GM18505 (cell line): Measurements from ENCODE around the gene KAT8.

Experiments used
- ATAC-seq: cut with Tn5 transposase; IDR thresholded peaks from one replicate; pipeline ENCODE4 v1.9.1; 2021; ENCODE audit not compliant: unreplicated experiment
- POLR2A ChIP-seq: IDR thresholded peaks from 4 replicates; pipeline ENCODE4 v1.6.1; 2011; ENCODE audit warnings: borderline replicate concordance; ENCODE audit not compliant: insufficient read depth, insufficient read length; ENCODE audit errors: extremely low read depth

Gene KAT8

DNA sequence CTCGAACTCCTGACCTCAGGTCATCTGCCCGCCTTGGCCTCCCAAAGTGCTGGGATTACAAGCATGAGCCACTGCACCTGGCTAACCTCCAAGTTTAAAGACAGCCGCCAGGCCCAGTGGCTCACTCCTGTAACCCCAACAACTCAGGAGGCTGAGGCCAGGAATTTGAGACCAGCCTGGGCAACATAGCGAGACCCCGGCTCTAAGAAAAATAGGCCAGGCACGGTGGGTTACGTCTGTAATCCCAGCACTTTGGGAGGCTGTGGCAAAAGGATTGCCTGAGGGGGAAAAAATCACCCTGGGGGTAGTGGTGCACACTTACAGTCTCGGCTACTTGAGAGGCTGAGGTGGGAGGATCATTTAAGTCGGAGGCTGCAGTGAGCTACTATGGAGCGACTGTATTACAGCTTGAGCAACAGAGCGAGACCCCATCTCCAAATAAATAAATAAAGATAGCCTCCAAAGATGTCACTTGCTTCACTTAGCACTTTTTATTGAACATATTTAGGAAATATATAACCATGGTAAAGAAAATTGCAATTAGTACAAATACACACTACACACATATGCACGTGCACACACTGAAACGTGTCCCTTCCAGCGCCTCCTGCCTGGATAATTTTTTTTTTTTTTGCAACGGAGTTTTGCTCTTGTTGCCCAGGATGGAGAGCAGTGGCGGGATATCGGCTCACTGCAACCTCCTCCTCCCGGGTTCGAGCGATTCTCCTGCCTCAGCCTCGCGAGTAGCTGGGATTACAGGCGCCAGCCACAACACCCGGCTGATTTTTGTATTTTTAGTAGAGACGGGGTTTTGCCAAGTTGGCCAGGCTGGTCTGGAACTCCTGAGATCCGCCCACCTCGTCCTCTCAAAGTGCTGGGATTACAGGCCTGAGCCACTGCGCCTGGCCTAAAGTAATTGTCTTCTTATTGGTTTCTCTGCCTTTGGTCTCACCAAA, 10.7 kb upstream of the KAT8 start:
- no peak for ATAC-seq
- no peak for TF ChIP-seq POLR2A

DNA sequence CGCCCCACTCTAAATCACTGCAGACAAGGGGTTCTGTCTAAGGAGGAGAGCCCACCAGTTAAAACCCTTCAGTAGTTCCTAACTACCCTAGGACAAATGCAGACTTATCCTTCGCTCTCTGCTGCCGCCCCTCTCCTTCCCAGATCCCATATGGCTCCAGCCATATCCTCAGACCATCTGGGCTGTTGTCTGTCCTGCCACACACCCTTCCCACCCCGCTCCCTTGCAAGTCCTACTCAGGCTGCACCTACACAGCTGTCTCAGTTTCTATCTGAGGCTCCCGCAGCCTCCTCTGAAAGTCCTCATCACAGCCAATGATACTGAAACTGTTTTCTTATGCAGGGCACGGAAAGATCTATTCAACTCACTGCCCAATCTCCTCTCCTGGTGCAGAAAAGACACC, 10.0 kb upstream of the KAT8 start:
- no peak for ATAC-seq
- TF ChIP-seq POLR2A: no peak

DNA sequence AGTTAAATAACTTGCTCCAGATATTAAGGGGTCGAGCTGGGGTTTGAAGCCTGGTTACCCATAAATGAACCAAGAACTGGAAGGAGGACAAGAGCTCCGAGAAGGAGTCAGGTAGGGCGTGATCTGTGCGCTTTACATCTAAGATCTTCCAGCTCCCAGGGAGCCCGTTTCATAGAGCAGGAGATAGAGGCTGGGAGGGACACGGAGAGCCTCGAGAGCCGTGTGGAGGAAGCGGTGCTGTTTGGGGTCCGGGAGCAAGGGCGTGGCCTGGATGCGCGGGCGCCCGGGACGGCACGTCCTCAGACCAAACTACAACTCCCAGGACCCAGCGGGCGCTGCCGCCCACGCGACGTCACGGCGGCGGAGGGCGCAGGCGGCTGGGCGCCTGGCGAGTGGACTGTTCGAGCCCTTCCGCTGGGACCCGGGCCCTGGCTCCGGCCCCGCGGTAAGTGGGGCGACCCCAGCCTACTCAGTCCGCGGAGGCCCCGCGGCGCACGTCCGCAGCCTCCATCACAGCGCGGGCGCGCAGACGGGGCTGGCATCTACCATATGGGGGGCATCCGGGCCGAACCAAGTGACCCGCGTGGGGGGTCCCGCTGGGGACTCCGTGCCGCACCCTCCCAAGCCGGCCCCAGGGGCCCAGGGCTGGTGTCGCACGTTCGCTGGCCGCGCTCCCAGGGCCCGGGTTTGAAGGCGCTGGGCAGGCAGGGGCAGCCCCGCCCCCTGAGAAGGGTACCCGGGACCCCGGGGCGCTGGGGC, 9.2 kb upstream of the KAT8 start, which contains the start of gene BCKDK:
Gene BCKDK, plus strand, starts transcription at position 352 of the 759 bp plus-strand sequence. CDS start 838 bp downstream, outside the sequence.
- TF ChIP-seq POLR2A: peak; percentile 77
- peak; percentile 85 for ATAC-seq

DNA sequence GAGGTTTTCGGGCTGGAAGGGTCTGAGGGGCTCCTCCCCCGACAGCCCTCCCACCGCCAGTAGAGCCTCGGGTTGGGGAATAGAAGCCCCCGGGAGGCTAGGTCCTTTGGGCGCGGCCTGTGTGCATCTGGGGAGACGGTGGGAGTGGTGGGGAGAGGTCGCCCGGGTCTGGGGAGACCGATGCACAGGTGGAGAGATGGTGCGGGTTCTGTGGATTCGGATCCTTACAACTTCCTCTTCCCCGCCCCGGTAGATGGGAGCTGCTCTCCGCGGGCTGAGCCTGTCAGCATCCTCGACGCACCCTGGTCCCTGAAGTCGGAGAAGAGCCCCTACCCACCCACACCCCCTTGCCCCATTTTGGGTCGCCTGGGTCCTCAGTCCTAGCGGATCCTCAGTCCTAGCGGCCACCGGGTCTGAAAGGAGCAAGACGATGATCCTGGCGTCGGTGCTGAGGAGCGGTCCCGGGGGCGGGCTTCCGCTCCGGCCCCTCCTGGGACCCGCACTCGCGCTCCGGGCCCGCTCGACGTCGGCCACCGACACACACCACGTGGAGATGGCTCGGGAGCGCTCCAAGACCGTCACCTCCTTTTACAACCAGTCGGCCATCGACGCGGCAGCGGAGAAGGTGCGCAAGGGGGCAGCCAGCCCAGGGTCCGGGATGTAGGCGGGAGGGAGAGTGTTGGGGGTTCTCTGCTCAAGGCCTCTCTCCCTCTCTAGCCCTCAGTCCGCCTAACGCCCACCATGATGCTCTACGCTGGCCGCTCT, 8.5 kb upstream of the KAT8 start:
- ATAC-seq: no peak
- no peak for TF ChIP-seq POLR2A

DNA sequence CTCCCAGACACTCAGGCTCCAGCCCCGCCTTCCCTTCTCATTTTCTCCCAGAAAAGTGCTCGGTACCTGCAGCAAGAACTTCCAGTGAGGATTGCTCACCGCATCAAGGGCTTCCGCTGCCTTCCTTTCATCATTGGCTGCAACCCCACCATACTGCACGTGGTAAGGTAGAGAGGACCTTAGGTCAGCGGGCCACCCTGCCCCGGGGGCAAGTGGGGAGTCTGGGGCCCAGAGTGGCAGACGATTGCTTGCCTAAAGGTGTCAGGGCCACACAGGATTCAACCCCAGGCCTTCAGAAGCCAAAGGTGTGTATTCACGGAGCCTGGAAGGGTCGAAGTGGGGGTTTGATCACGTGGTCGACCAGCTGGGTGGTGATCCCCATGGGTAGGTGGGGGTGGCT, 7.8 kb upstream of the KAT8 start:
- no peak for TF ChIP-seq POLR2A
- no peak for ATAC-seq

DNA sequence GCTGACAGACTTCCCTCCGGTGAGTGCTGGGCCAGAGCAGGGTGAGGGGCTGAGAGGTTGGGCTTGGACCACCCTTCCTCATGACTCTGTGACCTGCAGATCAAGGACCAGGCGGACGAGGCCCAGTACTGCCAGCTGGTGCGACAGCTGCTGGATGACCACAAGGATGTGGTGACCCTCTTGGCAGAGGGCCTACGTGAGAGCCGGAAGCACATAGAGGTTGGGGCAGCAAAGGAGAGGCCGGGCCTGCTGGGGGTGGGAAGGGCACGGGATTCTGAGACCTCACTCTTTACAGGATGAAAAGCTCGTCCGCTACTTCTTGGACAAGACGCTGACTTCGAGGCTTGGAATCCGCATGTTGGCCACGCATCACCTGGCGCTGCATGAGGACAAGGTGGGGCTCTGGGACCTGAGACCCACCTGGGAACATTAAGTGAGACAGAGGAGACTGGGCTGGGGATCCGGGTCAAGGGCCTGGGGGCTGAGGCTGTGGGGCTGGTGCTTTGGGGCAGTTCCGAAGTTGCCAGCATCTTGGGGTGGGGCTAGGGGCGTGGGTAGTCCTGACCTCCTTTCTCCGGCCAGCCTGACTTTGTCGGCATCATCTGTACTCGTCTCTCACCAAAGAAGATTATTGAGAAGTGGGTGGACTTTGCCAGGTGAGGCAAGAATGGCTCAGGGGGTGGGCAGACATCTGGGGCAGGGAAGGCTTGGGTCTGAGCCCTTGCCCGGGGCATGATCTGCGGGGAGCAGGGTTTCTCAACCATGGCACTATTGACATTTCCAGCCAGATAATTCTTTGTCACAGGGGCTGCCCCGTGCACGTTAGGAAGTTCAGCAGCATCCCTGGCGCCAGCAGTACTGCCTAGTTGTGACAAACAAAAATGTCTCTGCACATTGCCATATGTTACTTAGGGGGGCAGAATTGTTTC, 7.1 kb upstream of the KAT8 start:
- TF ChIP-seq POLR2A: no peak
- ATAC-seq: no peak

DNA sequence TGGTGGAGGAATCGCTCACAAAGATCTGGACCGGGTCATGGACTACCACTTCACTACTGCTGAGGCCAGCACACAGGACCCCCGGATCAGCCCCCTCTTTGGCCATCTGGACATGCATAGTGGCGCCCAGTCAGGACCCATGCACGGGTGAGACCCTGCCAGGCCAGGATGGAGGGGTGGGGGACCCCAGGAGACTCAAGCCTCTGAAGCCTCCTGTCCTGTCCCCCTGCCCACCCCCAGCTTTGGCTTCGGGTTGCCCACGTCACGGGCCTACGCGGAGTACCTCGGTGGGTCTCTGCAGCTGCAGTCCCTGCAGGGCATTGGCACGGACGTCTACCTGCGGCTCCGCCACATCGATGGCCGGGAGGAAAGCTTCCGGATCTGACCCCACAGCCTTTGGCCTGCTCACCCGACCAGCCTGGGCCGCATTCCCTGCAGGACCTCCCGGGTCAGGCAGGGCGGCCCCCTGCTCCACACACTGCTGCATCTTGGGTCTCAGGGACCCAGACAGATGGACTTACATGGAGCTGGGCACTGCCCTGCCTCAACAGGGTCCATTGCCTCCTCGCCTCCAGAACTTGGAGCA, 5.5 kb upstream of the KAT8 start:
- TF ChIP-seq POLR2A: no peak
- ATAC-seq: no peak

DNA sequence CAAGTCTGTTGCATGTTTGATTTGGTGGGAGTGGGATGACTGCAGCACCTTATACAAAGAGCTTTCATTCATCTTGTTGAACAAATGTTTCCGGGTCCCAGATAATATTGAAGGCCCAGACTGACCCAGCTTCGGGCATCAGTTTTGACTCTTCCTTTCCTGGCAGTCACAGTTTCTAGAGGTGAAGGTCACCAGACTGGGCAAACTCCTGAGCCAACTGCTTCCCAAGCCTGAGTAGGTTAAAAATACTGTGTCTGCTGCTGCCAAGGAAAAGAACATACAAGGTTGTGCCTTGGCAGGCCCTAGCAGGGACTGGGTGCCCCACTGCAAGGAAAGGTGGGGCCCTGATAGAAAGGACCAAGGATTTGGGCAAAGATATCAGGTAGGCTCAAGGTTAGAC, 4.8 kb upstream of the KAT8 start:
- no peak for ATAC-seq

DNA sequence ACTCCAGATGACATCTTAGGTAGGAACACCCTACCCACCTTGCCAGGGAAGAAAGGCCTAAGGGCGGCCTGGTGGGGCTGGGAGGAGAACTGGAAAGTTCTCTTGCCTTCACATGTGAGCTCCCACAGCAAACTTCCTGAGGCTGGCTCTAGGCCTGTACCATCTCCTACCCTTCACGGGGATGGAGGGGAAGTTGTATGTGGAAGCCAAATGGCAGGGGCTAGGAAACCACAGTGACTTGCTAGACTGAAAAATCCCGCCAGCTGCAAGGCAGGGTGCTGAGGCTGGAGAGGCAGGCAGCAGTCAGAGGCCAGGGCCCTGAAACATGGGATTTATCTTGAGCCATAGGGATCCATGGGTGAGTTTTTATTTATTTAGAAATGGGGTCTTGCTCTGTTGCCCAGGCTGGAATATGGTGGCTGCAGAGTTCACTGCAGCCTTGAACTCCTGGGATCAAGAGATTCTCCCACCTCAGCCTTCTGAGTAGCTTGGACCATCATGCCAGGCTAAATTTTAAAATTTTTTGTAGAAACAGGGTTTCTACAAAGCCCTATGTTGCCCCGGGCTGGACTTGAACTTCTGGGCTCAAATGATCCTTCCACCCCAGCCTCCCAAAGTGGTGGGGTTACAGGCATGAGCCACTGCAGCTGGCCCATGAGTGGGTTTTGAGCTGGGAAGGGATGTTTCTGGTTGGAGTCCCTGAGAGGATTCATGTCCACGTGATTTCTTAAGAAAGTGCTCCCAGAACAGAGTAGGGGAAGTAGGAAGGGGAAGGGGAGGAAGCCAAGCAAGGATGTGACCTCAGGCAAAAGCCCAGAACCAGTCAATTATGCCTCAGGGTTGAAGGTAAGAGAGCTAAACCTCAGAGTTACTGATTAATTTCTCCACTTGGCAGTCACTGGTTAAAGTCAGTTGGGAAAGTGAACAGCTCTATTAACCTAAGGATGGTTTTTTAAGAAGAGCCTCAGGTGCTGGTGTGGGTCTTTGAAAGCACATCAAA, 4.0 kb upstream of the KAT8 start:
- TF ChIP-seq POLR2A: no peak
- ATAC-seq: no peak

More for the DNA sequence above, 4.8 kb upstream of the KAT8 start:
- no peak for TF ChIP-seq POLR2A

DNA sequence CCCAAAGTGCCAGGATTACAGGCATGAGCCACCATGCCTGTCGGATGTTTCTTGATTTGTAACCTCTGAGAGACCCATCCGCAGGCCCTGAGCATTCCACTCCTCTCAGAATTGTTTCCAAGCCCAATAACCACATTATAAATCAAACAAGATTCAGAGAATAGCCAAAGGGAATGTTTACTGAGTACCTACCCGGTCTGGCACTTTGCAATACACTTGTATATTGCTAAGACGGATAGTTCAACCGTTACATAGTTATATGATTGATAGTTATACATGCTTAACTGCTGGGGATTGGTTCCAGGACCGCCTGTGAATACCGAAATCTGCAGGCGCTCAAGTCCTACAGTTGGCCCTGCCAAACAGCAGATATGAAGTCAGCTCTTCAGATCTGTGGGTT, 3.0 kb upstream of the KAT8 start:
- no peak for TF ChIP-seq POLR2A
- no peak for ATAC-seq
